ENCODE measurements around the gene BRWD1. TPM values are rescaled to one million over a fixed set of nuclear protein-coding genes. Genes with fewer than 3 reads are reported as not detected.

Gene BRWD1
- total and polyA plus RNA-seq, 2 of the 8 experiments (the other 6 are each of a cell fraction or from before 2014, with no cell fraction given): 9.3 to 45.2 TPM

DNA sequence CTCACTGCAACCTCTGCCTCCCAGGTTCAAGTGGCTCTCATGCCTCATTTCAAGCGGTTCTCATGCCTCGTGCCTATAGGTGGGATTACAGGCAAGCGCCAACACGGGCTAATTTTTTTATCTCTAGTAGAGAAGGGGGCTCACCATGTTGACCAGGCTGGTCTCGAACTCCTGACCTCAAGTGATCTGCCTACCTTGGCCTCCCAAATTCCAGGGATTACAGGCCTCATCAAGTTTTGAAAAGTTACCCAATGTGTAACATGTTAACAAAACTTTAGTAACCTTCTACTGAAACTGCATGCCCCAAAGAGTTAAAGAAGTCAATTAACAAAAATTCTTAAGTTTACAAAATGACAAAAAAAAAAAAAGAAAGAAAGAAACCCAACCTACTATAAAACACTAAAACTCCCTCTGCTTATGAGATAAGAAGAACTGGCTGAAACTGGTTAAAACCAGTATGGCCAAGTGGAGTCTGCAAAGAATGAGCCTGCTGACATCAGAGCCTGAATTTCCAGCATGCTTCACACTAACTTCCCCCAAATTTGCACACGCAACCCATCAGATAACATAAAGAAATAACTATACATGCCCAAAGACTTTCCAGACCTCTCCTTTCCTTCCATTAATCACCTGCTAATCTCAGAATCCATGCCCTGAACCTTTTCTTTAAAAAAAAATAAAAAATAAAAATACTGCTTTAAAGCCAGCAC lies 104.7 kb downstream of the BRWD1 start (continued):
- TF ChIP-seq CTCF (IDR thresholded peaks at IDR 0.05; ENCODE audit: control extremely low read depth in 1 of 3, insufficient read depth in 1 of 3, low read depth in 1 of 3, low read length in 3 of 3) (no peak), JUND (IDR thresholded peaks at IDR 0.05; ENCODE audit: low read length) (no peak), SP1 (IDR thresholded peaks at IDR 0.05; ENCODE audit: low read depth, low read length) (no peak), CTBP2 (IDR thresholded peaks at IDR 0.05; ENCODE audit: borderline replicate concordance, insufficient read depth, insufficient read length, low read length) (no peak), POLR2A (IDR thresholded peaks at IDR 0.05; ENCODE audit: control extremely low read depth in 1 of 2, low read depth in 2 of 2, low read length in 2 of 2) (no peak), BACH1 (IDR thresholded peaks at IDR 0.05; ENCODE audit: low read length) (no peak), POLR2AphosphoS5 (IDR thresholded peaks at IDR 0.05; ENCODE audit: low read depth, low read length) (no peak)

Data from H1 (cell line).